Heart left ventricle (tissue), 16 donors: ENCODE results near the gene IDE. TPM values are rescaled to one million over a fixed set of nuclear protein-coding genes. Genes with fewer than 3 reads are reported as not detected.

Experiments used
- ATAC-seq, 4 donors: fragments of 200-7000 bp; cut with Tn5 transposase; one replicate each; pipeline ENCODE4 v1.9.1; 2020 to 2022; ENCODE audit warnings: moderate library complexity in 4 of 4, mild to moderate bottlenecking in 3 of 4, moderate number of reproducible peaks in 1 of 4
- DNase-seq, 5 donors: peaks; one replicate each; pipeline ENCODE4 v3.0.0-alpha.2; 2020
- H3K27ac ChIP-seq, 12 donors: fragments of 200-600 bp; sonication (generic) in 4 of 12; one replicate each; pipeline versions ENCODE4 v1.5.0 to v1.8.0; 2016 to 2022; ENCODE audit warnings: mild to moderate bottlenecking in 2 of 12
- H3K27me3 ChIP-seq, 9 donors: fragments of 200-600 bp; sonication (generic) in 2 of 9; one replicate each; pipeline versions ENCODE4 v1.5.1 to v1.8.0; 2016 to 2022; ENCODE audit warnings: mild to moderate bottlenecking in 3 of 9
- H3K36me3 ChIP-seq, 9 donors: fragments of 200-600 bp; sonication (generic) in 2 of 9; one replicate each; pipeline versions ENCODE4 v1.5.0 to v1.8.0; 2018 to 2022; ENCODE audit warnings: mild to moderate bottlenecking in 2 of 9
- H3K4me1 ChIP-seq, 12 donors: fragments of 200-600 bp; sonication (generic) in 4 of 12; one replicate each; pipeline versions ENCODE4 v1.5.0 to v1.8.0; 2016 to 2022; ENCODE audit warnings: mild to moderate bottlenecking in 3 of 12
- H3K4me3 ChIP-seq, 12 donors: fragments of 200-600 bp; sonication (generic) in 4 of 12; one replicate each; pipeline versions ENCODE4 v1.5.0 to v1.8.0; 2017 to 2022; ENCODE audit warnings: mild to moderate bottlenecking in 9 of 12, moderate library complexity in 4 of 12
- H3K9me3 ChIP-seq, 12 donors: fragments of 200-600 bp; sonication (generic) in 4 of 12; one replicate each; pipeline versions ENCODE4 v1.5.0 to v1.8.0; 2016 to 2022; ENCODE audit warnings: mild to moderate bottlenecking in 1 of 12
- CTCF ChIP-seq, 12 donors: fragments of 200-600 bp; sonication (generic) in 4 of 12; IDR thresholded peaks; one replicate each; pipeline versions ENCODE4 v1.5.0 to v1.8.0; 2018 to 2022; ENCODE audit warnings: antibody characterized with exemption in 12 of 12, mild to moderate bottlenecking in 5 of 12
- POLR2A ChIP-seq, 2 donors: fragments of 450-650 bp; IDR thresholded peaks; one replicate each; pipeline ENCODE4 v1.6.1; 2017; ENCODE audit warnings: antibody characterized with exemption in 2 of 2, mild to moderate bottlenecking in 2 of 2, moderate library complexity in 2 of 2
- WGBS, 4 donors: extraction: QIAGEN DNeasy Blood & Tissue Kit in 2 of 4; methylation state at CpG; one replicate each; pipeline versions ENCODE4 v1.1.5 to v1.1.7; 2013 to 2018; 5-methylcytosine and 5-hydroxymethylcytosine counted together
- intact Hi-C, 10 donors: fragments of 100-400 bp; cut with DNase I; formaldehyde crosslinking; loops; one replicate each; pipeline versions ENCODE4 v1.11.1 to v1.14.2; 2022
- polyA plus RNA-seq, 2 donors: library from polyadenylated mRNA; stranded (reverse); fragments of 200-250 nt; gene quantifications; one replicate each; pipeline ENCODE4 v1.2.3, GENCODE V29; 2013
- total RNA-seq, 9 donors: library from RNA; depleted of rRNA in 2 of 9; stranded (reverse); fragments of >200 nt in 2 of 9; fragmentation: NEBNext Ultra II Directional in 3 of 9; extraction: Animal tissue kit (Norgen Biotek cat#: 25700) in 3 of 9; gene quantifications; one replicate each; pipeline versions ENCODE4 v1.1.0 to v1.2.4, GENCODE V29; 2016 to 2023
- donor health status: ischemic (EF 13 %, LVEDD 7.1; RV severe dilation, severe dysfunction).
- donor health status: healthy with polysubstance abuse.
- donor health status: DM: no; HTN: yes; CAD: no.
- donor health status: DM: no; HTN: no; CAD: no.
- donor health status: ischemic (EF 25% LVEDD 6.9; RV normal size, moderate dysfunction).
- donor health status: ischemic (EF 25% LVEDD 5.7; RV mildly dilated, moderate dysfunction).
- donor health status: healthy.
- donor health status: DM: yes; HTN: yes; CAD: no.
- donor health status: ischemic (EF 35%, LVEDD 5.7; RV mildly dilated, moderate dysfunction).
- donor health status: nonischemic (EF 11% LVEDD 7.7; RV severe dilation, severe dysfunction).
- donor health status: DM: yes; HTN: yes; CAD: no.
- donor health status: PGD.
- donor health status: ischemic (EF 29% LVEDD 5.4; RV normal size, mild dysfunction).
- donor health status: nonischemic (EF 23%, LVEDD 6.1; RV moderate dilation, normal function).

IDE gene
- total and polyA plus RNA-seq, 11 donors: 11.7 to 51.3 (median 46.0) TPM

- Histone ChIP-seq H3K27ac (no peak overlapping the region), H3K4me1 (peaks cover 0 to 3% (median 0%) of the 10 kb centered on the region in 12 donors), H3K27me3 (no peaks in the 10 kb centered on the region), H3K4me3 (no peak overlapping the region), H3K36me3 (peaks cover 0 to 62% (median 28%) of the 10 kb centered on the region in 9 donors), H3K9me3 (no peaks in the 10 kb centered on the region)
- TF ChIP-seq POLR2A (IDR thresholded peaks at IDR 0.05): no peak
- TF ChIP-seq CTCF (IDR thresholded peaks at IDR 0.05): peak; percentile 69 to 85 (median 80)
- 47 to 53% (median 50%) methylated on average over 3 of the region's 3 CpGs for WGBS, 4 donors
- DNase-seq (peak in 3 of 5 donors; percentile 55 to 69 (median 61)), ATAC-seq (peak; percentile 73 to 85 (median 82))
- intact Hi-C loops: loop anchor here (1.0 to 10.0 kb wide), 8 partner anchors 55 to 368 kb away; partner anchors contain the start of gene IDE (in 8 of the 10)
Observed at GRCh38 chr10:92517034-92517655, 56.7 kb downstream of the IDE start.

- TF ChIP-seq POLR2A (IDR thresholded peaks at IDR 0.05) (no peak), CTCF (IDR thresholded peaks at IDR 0.05) (no peak)
- no peak for ATAC-seq
- H3K27ac ChIP-seq: no peak overlapping the region
- 76 to 95% (median 91%) methylated on average over 2 of the region's 2 CpGs for WGBS, 4 donors
- peaks cover 0 to 6% (median 0%) of the 10 kb centered on the region in 12 donors for H3K4me1 ChIP-seq
- H3K27me3 ChIP-seq: no peaks in the 10 kb centered on the region
- no peak for DNase-seq
- intact Hi-C loops: no loop called here
- H3K36me3 ChIP-seq: peaks cover 4 to 90% (median 69%) of the 10 kb centered on the region in 9 donors
- no peaks in the 10 kb centered on the region for H3K9me3 ChIP-seq
- H3K4me3 ChIP-seq: no peak overlapping the region
Observed at GRCh38 chr10:92508866-92509265, 65.0 kb downstream of the IDE start.

GRCh38 chr10:92506336-92506735, 67.6 kb downstream of the IDE start:
- WGBS, 4 donors: 33 to 49% (median 47%) methylated on average over 2 of the region's 2 CpGs
- Histone ChIP-seq H3K36me3 (peaks cover 4 to 89% (median 68%) of the 10 kb centered on the region in 9 donors), H3K4me1 (peaks cover 0 to 6% (median 0%) of the 10 kb centered on the region in 12 donors), H3K4me3 (peak overlapping the region in 1 of 12 donors; percentile 9), H3K9me3 (no peaks in the 10 kb centered on the region), H3K27me3 (no peaks in the 10 kb centered on the region), H3K27ac (no peak overlapping the region)
- DNase-seq: no peak
- ATAC-seq: no peak
- intact Hi-C loops: no loop called here
- TF ChIP-seq POLR2A (IDR thresholded peaks at IDR 0.05) (no peak), CTCF (IDR thresholded peaks at IDR 0.05) (no peak)

GRCh38 chr10:92505044-92505443, 68.8 kb downstream of the IDE start:
- ATAC-seq (no peak), DNase-seq (no peak)
- intact Hi-C loops: no loop called here
- Histone ChIP-seq H3K4me1 (peaks cover 0 to 6% (median 0%) of the 10 kb centered on the region in 12 donors), H3K27ac (no peak overlapping the region), H3K36me3 (peaks cover 4 to 95% (median 75%) of the 10 kb centered on the region in 9 donors), H3K4me3 (no peak overlapping the region), H3K9me3 (no peaks in the 10 kb centered on the region), H3K27me3 (no peaks in the 10 kb centered on the region)
- 94 to 95% (median 94%) methylated on average over 5 of the region's 5 CpGs for WGBS, 4 donors
- no peak for TF ChIP-seq CTCF (IDR thresholded peaks at IDR 0.05)
- no peak for TF ChIP-seq POLR2A (IDR thresholded peaks at IDR 0.05)
